BLaER1 treated with 17β-estradiol and CSF1 and Interleukin-3, amounts not matched to agents 10 nM and 100 nM (cell line): ENCODE measurements around the gene SLC24A3.
A peak's percentile ranks its signal among the peaks of the same experiment; 100 is the strongest.

Experiments
- H3K27ac ChIP-seq, 11 experiments: shearing (Covaris generic); formaldehyde crosslinking; 2 replicates each; pipeline ENCODE4 v1.8.1; 2022
- H3K27me3 ChIP-seq, 11 experiments: shearing (Covaris generic); formaldehyde crosslinking; 2 replicates each; pipeline ENCODE4 v1.8.1; 2022
- H3K36me3 ChIP-seq, 11 experiments: shearing (Covaris generic); formaldehyde crosslinking; 2 replicates each; pipeline ENCODE4 v1.8.1; 2022
- H3K4me1 ChIP-seq, 10 experiments: shearing (Covaris generic); formaldehyde crosslinking; 2 replicates each; pipeline ENCODE4 v1.8.1; 2022
- H3K4me2 ChIP-seq, 11 experiments: shearing (Covaris generic); formaldehyde crosslinking; 2 replicates each; pipeline ENCODE4 v1.8.1; 2022
- H3K4me3 ChIP-seq, 10 experiments: shearing (Covaris generic); formaldehyde crosslinking; 2 replicates each; pipeline ENCODE4 v1.8.1; 2022
- H3K9ac ChIP-seq, 11 experiments: shearing (Covaris generic); formaldehyde crosslinking; 2 replicates each; pipeline ENCODE4 v1.8.1; 2022
- H3K9me3 ChIP-seq, 11 experiments: shearing (Covaris generic); formaldehyde crosslinking; replicated peaks in 1 of 11; 2 replicates each; pipeline ENCODE4 v1.8.1; 2022
- H4K20me1 ChIP-seq, 11 experiments: shearing (Covaris generic); formaldehyde crosslinking; 2 replicates each; pipeline ENCODE4 v1.8.1; 2022
- Cebpa-rat ChIP-seq, 11 experiments: shearing (Covaris generic); IDR thresholded peaks; 2 replicates each; pipeline ENCODE4 v1.8.1; 2022

Gene SLC24A3

DNA sequence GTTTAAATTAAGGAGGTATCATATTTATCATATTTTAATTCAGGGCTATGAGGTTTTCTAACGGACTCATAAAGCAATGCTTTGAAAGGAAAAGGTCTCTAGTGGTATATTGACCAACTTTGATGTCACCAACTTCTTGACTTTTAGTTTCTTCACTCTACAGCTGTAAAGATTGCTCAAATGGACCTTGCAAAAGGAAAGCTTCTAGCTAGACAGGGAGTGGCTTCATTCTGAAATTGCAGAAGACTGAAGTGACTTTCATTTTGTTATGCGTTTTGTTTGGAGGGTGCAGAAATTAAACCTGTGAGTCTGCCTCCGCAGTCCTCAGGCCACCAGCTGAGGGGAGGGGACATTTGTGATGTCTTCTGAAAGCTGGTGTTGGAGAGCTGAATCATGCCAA lies 95.7 kb downstream of the SLC24A3 start:
- Histone ChIP-seq H3K4me1 (peaks cover 6 to 15% (median 12%) of the 10 kb centered on the region in 10 experiments), H3K27me3 (no peaks in the 10 kb centered on the region), H3K4me3 (no peak overlapping the region), H3K9ac (no peak overlapping the region), H3K36me3 (no peaks in the 10 kb centered on the region), H4K20me1 (no peaks in the 10 kb centered on the region), H3K4me2 (no peak overlapping the region), H3K27ac (no peak overlapping the region), H3K9me3 (peaks cover 0 to 4% (median 0%) of the 10 kb centered on the region in 11 experiments; a peak in 1 of 22 replicates)
- TF ChIP-seq Cebpa-rat (IDR thresholded peaks at IDR 0.05), result no peak

DNA sequence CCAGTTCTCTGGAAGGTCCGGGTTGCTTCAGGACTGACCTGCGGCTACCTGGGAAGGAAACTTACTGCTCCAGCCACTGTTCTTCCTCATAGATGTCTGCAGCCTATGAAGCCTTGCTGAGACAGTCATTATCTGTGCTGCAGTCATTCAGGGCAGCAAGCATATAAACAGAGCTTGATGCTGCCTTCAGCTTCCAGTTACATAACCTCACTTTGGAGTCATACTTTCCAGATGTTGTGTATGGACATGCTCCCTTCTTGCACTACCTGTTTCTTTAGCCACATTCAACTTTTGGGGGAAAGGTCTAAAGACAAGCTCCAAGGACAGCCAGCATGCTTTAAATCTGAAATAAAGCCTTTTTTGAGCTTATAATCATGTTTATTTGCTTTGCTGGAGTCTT lies 98.1 kb downstream of the SLC24A3 start:
- no peak for TF ChIP-seq Cebpa-rat (IDR thresholded peaks at IDR 0.05)
- Histone ChIP-seq H3K36me3 (no peaks in the 10 kb centered on the region), H3K4me1 (no peaks in the 10 kb centered on the region), H4K20me1 (no peaks in the 10 kb centered on the region), H3K9me3 (0 out of 22 replicates have a peak, but pooled peaks cover 0 to 4% (median 0%) of the 10 kb centered on the region in 11 experiments), H3K27me3 (no peaks in the 10 kb centered on the region), H3K4me3 (no peak overlapping the region), H3K9ac (no peak overlapping the region), H3K27ac (no peak overlapping the region), H3K4me2 (no peak overlapping the region)

DNA sequence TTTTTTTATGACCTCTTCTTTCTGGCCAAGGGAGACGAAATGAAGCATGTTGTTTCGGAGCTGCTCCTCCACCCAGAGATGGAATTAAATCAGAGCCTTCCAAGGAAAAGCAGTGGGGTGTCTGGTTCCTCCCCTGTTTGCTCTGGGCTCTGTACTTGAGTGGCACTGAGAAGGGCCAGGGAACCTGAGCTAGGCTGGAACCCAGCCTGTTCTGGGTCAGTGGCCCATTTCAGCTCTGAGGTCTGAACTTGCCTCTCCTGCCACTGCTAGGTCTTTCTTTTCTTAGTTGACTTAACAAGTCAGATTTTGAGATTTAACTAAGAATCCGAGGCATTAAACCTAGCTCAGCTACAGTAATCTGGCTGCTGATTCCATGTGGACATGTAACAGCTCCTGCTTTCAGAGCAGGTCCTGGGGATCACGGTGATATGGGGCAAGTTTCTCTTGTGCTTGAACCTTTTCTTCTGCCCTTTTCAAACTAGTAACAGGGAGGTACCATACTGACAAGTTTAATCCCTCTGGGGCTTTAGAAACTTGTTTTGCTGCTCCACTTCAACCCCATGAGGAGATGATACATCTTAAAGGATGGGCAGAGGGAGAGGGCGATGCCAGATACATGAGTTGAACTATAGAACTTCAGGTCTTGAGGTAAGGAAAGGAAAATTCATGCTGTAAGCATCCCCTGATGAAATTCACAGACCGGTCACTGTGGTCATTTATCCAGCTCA lies 101.1 kb downstream of the SLC24A3 start:
- Histone ChIP-seq H3K27ac (no peak overlapping the region), H3K4me1 (peaks cover 0 to 13% (median 7%) of the 10 kb centered on the region in 10 experiments; a peak in 11 of 20 replicates), H3K4me3 (no peak overlapping the region), H3K36me3 (no peaks in the 10 kb centered on the region), H3K27me3 (no peaks in the 10 kb centered on the region; a peak in 1 of 22 replicates), H4K20me1 (no peaks in the 10 kb centered on the region), H3K4me2 (no peak overlapping the region), H3K9ac (no peak overlapping the region), H3K9me3 (no peaks in the 10 kb centered on the region)
- no peak for TF ChIP-seq Cebpa-rat (IDR thresholded peaks at IDR 0.05)

DNA sequence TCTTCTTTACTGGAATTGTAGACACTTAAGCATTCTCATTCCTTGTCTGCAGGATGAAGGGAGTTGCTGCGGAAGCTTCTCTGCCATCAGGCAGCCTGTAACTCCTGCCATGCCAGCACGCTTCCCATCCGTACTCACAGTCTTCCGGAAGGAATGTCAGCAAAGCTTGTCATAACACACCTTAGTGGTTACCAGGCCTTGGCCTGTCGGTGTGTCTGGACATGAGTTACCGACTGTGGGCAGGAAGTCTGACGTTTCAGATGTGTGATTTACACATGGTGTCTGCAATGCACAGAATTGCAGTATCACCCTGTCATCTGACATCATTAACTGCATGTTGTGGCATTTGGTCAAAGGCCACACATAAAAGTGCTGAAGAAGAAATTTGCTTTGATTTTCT lies 102.2 kb downstream of the SLC24A3 start:
- Histone ChIP-seq H3K27ac (no peak overlapping the region), H3K4me2 (no peak overlapping the region), H3K4me1 (peaks cover 0 to 13% (median 7%) of the 10 kb centered on the region in 10 experiments; a peak in 11 of 20 replicates), H3K9me3 (no peaks in the 10 kb centered on the region), H3K9ac (no peak overlapping the region), H3K27me3 (peaks cover 0 to 4% (median 0%) of the 10 kb centered on the region in 11 experiments; a peak in 2 of 22 replicates), H3K4me3 (no peak overlapping the region), H3K36me3 (no peaks in the 10 kb centered on the region), H4K20me1 (no peaks in the 10 kb centered on the region)
- TF ChIP-seq Cebpa-rat (IDR thresholded peaks at IDR 0.05), result no peak

DNA sequence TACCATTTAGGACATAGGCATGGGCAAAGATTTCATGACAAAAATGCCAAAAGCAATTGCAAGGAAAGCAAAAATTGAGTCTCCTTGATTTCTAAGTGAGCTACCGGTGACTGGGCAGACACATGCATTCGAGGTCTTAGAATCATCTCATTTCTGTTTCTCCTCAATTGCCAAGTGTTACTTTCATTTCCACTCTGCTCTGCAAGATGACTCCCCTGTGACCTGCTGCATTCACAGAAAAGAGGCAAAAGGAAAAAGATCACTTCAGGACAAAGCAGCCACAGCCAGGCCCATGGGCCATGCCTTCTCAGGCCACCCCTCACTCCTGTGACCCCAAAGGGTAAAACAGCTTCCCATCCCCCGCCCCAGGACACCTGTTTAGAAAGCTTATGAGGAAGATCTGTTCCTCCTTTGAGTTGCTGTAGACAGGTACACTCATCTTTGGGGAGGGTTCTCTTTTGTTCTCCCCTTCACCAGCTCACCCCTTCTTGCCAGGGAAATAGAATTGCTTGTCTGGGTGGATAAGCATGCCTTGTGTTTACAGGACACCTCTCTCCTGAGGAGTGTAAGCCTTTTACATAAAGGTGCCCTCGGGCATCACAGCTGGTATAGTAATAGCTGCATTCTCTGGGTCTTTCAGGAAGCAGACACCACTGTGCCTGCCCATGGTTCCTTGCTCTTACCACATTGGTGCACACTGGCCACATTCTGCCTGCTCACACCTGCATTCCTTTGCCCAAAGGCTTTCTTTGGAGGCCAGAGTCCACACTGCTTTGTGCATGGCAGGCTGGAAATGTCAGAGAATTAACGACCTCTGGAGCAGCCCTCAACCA lies 105.0 kb downstream of the SLC24A3 start:
- Histone ChIP-seq H3K4me1 (peaks cover 0 to 13% (median 7%) of the 10 kb centered on the region in 10 experiments; a peak in 11 of 20 replicates), H3K9ac (no peak overlapping the region), H3K27ac (no peak overlapping the region), H4K20me1 (no peaks in the 10 kb centered on the region), H3K27me3 (peaks cover 0 to 7% (median 0%) of the 10 kb centered on the region in 11 experiments; a peak in 3 of 22 replicates), H3K4me3 (no peak overlapping the region), H3K36me3 (no peaks in the 10 kb centered on the region), H3K4me2 (peak overlapping the region in 8 of 11 experiments; percentile 8 to 57 (median 37); a peak in 13 of 22 replicates), H3K9me3 (no peaks in the 10 kb centered on the region)
- no peak for TF ChIP-seq Cebpa-rat (IDR thresholded peaks at IDR 0.05)

DNA sequence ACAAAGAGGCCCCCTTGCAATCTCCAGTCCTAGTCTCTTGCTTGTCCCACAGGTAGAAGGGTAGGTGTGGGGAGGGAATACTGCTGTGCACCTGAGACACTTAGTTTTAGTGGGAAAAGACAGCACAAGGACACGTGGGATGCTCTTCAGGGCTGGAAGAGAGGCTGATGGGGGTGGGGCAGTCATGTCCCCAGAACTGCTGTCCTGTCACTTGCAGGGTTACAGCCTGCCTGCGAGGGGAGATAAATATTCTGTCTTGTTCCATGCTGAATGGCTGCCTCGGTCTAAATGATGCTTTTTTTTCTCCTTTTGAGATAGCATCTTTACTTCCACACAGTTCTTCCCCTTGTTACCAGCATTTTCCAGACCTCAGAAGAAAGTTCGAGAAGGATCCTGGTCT lies 106.2 kb downstream of the SLC24A3 start:
- H4K20me1 ChIP-seq, result no peaks in the 10 kb centered on the region
- no peak overlapping the region for H3K4me3 ChIP-seq
- H3K27me3 ChIP-seq, result peaks cover 0 to 10% (median 4%) of the 10 kb centered on the region in 11 experiments; a peak in 13 of 22 replicates
- no peak overlapping the region for H3K9ac ChIP-seq
- H3K4me2 ChIP-seq, result no peak overlapping the region
- TF ChIP-seq Cebpa-rat (IDR thresholded peaks at IDR 0.05), result no peak
- H3K36me3 ChIP-seq, result no peaks in the 10 kb centered on the region
- peaks cover 0 to 13% (median 7%) of the 10 kb centered on the region in 10 experiments; a peak in 11 of 20 replicates for H3K4me1 ChIP-seq
- no peak overlapping the region for H3K27ac ChIP-seq
- H3K9me3 ChIP-seq, result no peaks in the 10 kb centered on the region

DNA sequence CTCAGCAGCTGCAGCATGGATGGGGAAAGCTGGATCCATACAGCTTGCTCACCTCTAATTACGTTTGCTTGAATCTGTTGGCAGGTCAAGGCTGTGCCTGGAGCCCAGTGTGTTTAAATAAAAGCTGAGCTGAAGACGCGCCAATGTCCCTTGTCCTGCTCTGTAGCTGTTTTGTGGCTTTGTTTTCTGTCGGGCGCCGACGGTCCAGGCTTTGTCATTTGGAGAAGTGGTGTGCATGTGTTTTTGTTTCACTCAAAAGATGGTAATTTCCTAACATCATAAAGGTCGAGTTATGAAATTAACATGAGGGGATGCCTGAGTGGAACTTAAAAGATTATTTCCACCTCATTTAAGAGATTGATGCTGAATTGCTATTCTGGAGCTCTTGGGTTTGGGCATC lies 107.6 kb downstream of the SLC24A3 start:
- Histone ChIP-seq H3K4me1 (peaks cover 0 to 13% (median 7%) of the 10 kb centered on the region in 10 experiments; a peak in 11 of 20 replicates), H3K9me3 (no peaks in the 10 kb centered on the region), H3K27ac (no peak overlapping the region), H4K20me1 (no peaks in the 10 kb centered on the region), H3K36me3 (no peaks in the 10 kb centered on the region), H3K9ac (no peak overlapping the region), H3K4me3 (no peak overlapping the region), H3K4me2 (no peak overlapping the region), H3K27me3 (peaks cover 0 to 24% (median 17%) of the 10 kb centered on the region in 11 experiments; a peak in 19 of 22 replicates)
- no peak for TF ChIP-seq Cebpa-rat (IDR thresholded peaks at IDR 0.05)

DNA sequence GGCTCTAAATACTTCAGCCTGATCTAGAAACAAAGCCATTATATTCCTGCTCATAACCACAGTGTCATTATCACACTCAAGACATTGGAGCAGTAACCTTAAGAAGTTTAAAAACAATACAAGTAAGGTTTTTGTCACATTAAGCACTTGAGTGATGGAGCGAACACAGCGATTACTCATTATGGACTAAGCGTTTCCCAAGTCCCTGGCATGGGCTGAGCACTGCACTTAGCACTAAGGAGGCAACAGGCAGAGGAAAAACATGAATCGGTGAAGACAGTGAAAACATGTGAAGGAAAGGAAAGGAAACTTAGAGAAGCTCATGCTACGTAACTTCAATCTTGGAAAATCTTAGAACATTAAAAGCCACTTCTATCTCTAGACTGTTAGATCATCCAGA lies 108.7 kb downstream of the SLC24A3 start:
- H3K27me3 ChIP-seq, result peaks cover 3 to 33% (median 26%) of the 10 kb centered on the region in 11 experiments; a peak in 21 of 22 replicates
- no peaks in the 10 kb centered on the region for H3K36me3 ChIP-seq
- H3K9ac ChIP-seq, result no peak overlapping the region
- no peak overlapping the region for H3K4me3 ChIP-seq
- H4K20me1 ChIP-seq, result peaks cover 0 to 2% (median 0%) of the 10 kb centered on the region in 11 experiments; a peak in 2 of 22 replicates
- H3K27ac ChIP-seq, result no peak overlapping the region
- no peak for TF ChIP-seq Cebpa-rat (IDR thresholded peaks at IDR 0.05)
- H3K9me3 ChIP-seq, result no peaks in the 10 kb centered on the region
- peaks cover 0 to 13% (median 7%) of the 10 kb centered on the region in 10 experiments; a peak in 11 of 20 replicates for H3K4me1 ChIP-seq
- H3K4me2 ChIP-seq, result no peak overlapping the region
